Measurements from ENCODE around the gene PLEKHO2.

PLEKHO2 gene

DNA sequence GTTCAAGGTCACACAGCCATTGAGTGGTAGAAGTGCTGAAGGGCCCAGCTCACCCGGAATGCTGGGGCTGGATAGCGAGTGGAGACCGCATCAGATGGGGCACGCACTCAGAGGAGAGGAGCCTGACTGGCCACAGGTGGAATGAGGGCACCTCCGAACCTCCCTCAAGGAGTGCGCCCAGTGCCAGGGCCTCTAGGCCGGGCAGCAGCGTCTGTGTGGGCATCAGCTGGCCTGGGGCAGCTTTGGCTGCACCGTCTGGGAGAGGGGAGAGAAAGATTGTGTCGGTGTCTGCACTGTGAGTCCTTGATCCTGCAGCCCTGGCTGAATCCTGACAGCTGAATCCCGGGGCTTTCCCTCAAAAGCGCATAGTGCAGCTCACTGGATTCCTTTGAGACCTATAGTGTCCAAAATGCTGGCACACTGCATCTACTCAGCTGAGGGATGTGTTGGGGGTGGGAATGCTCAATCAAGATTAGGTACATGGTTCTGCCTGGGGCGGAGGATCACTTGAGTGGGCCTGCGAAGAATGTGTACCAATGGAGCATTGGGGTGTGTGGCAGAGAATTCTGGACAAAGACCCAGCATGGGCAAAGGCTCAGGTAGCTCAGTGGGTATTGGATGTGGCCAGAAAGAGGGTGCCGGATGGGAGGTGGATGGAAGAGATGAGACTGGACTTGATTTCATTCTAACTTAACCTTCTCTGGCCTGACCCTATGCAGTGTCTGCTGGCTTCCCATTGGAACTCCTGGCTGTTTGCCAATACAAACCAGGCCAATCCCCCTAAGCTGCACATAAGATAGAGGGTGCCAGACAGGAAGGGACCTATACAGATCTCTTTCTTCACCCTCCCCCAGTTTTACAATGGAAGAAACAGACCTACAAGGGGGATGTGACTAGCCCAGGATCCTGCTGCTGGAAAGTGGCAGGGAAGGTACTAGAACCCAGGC, 70.9 kb downstream of the PLEKHO2 start:
- no peak for DNase-seq (ENCODE audit: low read depth)

GRCh38 chr15:64915518-64916227, 74.0 kb downstream of the PLEKHO2 start:
- no peak for DNase-seq (ENCODE audit: low read depth)

DNA sequence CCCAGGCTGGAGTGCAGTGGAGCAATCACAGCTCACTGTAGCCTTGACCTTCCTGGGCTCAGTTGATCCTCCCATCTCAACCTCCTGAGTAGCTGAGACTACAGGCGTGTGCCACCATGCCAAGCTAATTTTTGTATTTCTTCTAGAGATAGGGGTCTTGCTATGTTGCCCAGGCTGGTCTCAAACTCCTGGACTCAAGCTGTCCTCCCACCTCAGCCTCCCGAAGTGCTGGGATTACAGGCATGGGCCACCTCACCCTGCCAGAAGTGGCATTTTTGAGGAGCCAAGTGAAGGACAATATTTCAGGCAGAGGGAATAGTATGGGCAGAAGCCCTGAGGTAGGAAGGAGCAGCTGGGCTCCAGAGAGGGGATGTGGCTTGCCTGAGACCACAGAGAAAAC, 74.7 kb downstream of the PLEKHO2 start:
- no peak for DNase-seq (ENCODE audit: low read depth)

- DNase-seq (ENCODE audit: low read depth), result no peak
Observed at GRCh38 chr15:64917211-64917610, 75.5 kb downstream of the PLEKHO2 start.
